T-helper 9 cell (primary cell): ENCODE data around the gene COMP.
"Not testable (repeated sequence)": the region's sequence is repeated elsewhere in the genome, so short reads cannot be mapped to it uniquely, and the experiment has no call there.

Experiments used
- DNase-seq: peaks from one replicate; pipeline ENCODE4 v3.0.0-alpha.2; 2020
- total RNA-seq, 2 donors: gene quantifications; one replicate each; lab custom pipeline; 2026; lab: John Stamatoyannopoulos, UW

COMP gene
- 0 to 0.07 reads per million in 2 donors for total RNA-seq

GRCh38 chr19:18790566-18791314 lies at the start of gene COMP:
Gene COMP, minus strand, starts transcription at chr19:18791305. Its CDS starts 36 bp downstream, at chr19:18791269.
- no peak for DNase-seq

GRCh38 chr19:18840288-18841267 lies 49.5 kb upstream of the COMP start:
- DNase-seq = no peak

- no peak for DNase-seq
Measured at GRCh38 chr19:18839465-18840287, 48.6 kb upstream of the COMP start.

GRCh38 chr19:18834644-18834984 lies 43.5 kb upstream of the COMP start:
- DNase-seq = no peak

GRCh38 chr19:18833849-18834643 lies 42.9 kb upstream of the COMP start:
- no peak for DNase-seq

GRCh38 chr19:18833141-18833476 lies 42.0 kb upstream of the COMP start:
- no peak for DNase-seq

- no peak for DNase-seq
Measured at GRCh38 chr19:18832306-18833140, 41.4 kb upstream of the COMP start.

GRCh38 chr19:18831524-18832305 lies 40.6 kb upstream of the COMP start, which contains the start of gene UPF1:
Gene UPF1, plus strand, starts transcription at chr19:18831959. Its CDS starts 251 bp downstream, at chr19:18832210.
- peak; percentile 95 for DNase-seq

- no peak for DNase-seq
Measured at GRCh38 chr19:18830488-18830887, 39.4 kb upstream of the COMP start.

GRCh38 chr19:18828786-18829185 lies 37.7 kb upstream of the COMP start:
- no peak for DNase-seq

- no peak for DNase-seq
Measured at GRCh38 chr19:18817574-18817973, 26.5 kb upstream of the COMP start.

- DNase-seq = not testable (repeated sequence)
Measured at GRCh38 chr19:18816645-18817044, 25.5 kb upstream of the COMP start.

GRCh38 chr19:18815673-18816072 lies 24.6 kb upstream of the COMP start:
- DNase-seq = no peak

- no peak for DNase-seq
Measured at GRCh38 chr19:18814063-18814462, 23.0 kb upstream of the COMP start.

GRCh38 chr19:18811638-18812037 lies 20.5 kb upstream of the COMP start:
- DNase-seq = not testable (repeated sequence)

GRCh38 chr19:18809149-18809868 lies 18.2 kb upstream of the COMP start:
- no peak for DNase-seq

- DNase-seq = no peak
Measured at GRCh38 chr19:18807861-18808331, 16.8 kb upstream of the COMP start.

- no peak for DNase-seq
Measured at GRCh38 chr19:18804643-18805042, 13.5 kb upstream of the COMP start.

- DNase-seq = no peak
Measured at GRCh38 chr19:18804139-18804601, 13.1 kb upstream of the COMP start.
